GM23338 (cell line): ENCODE results near the gene ACOT2. TPM values are rescaled to one million over a fixed set of nuclear protein-coding genes. Genes with fewer than 3 reads are reported as not detected.

Experiments
- ATAC-seq: fragments of 200-7000 bp; cut with Tn5 transposase; 3 replicates; pipeline ENCODE4 v1.9.1; 2020
- DNase-seq: peaks from one replicate; pipeline ENCODE4 v3.0.0-alpha.2; 2015; ENCODE audit warnings: low spot score
- H2AFZ ChIP-seq: fragments of 200-600 bp; sonication (generic); 2 replicates; pipeline ENCODE4 v1.8.0; 2016; ENCODE audit warnings: antibody characterized with exemption, mild to moderate bottlenecking, moderate library complexity
- H3F3A ChIP-seq: fragments of 200-600 bp; sonication (generic); replicated peaks from 2 replicates; pipeline ENCODE4 v1.8.0; 2017; ENCODE audit warnings: antibody characterized with exemption, mixed run types, low read depth
- H3K27ac ChIP-seq: fragments of 200-600 bp; sonication (generic); 2 replicates; pipeline ENCODE4 v1.6.1; 2016; ENCODE audit warnings: low read depth
- H3K27me3 ChIP-seq: fragments of 200-600 bp; sonication (generic); 2 replicates; pipeline ENCODE4 v1.8.0; 2016; ENCODE audit warnings: mild to moderate bottlenecking, mixed run types, moderate library complexity; ENCODE audit not compliant: insufficient read depth
- H3K36me3 ChIP-seq: fragments of 200-600 bp; sonication (generic); 2 replicates; pipeline ENCODE4 v1.8.0; 2016; ENCODE audit warnings: mild to moderate bottlenecking; ENCODE audit not compliant: insufficient read depth
- H3K4me1 ChIP-seq: fragments of 200-600 bp; sonication (generic); 2 replicates; pipeline ENCODE4 v1.8.0; 2016; ENCODE audit warnings: mild to moderate bottlenecking, moderate library complexity; ENCODE audit not compliant: insufficient read depth
- H3K4me2 ChIP-seq: fragments of 200-600 bp; sonication (generic); 2 replicates; pipeline ENCODE4 v1.7.1; 2017; ENCODE audit warnings: mixed run types
- H3K4me3 ChIP-seq: fragments of 200-600 bp; sonication (generic); 2 replicates; pipeline ENCODE4 v1.6.1; 2016; ENCODE audit warnings: mixed run types
- H3K79me2 ChIP-seq: fragments of 200-600 bp; sonication (generic); replicated peaks from 2 replicates; pipeline ENCODE4 v1.8.0; 2017; ENCODE audit warnings: mild to moderate bottlenecking; ENCODE audit not compliant: insufficient read depth
- H3K9me2 ChIP-seq: fragments of 200-600 bp; sonication (generic); 2 replicates; pipeline ENCODE4 v1.8.0; 2017; ENCODE audit not compliant: insufficient read depth
- H4K20me1 ChIP-seq: fragments of 200-600 bp; sonication (generic); replicated peaks from 2 replicates; pipeline ENCODE4 v1.8.0; 2017; ENCODE audit warnings: mild to moderate bottlenecking; ENCODE audit not compliant: insufficient read depth
- H3K27ac Mint-ChIP-seq: 2 replicates; pipeline ENCODE4 v1.8.0; 2020; ENCODE audit warnings: inconsistent platforms, mild to moderate bottlenecking, moderate library complexity, mixed read lengths
- H3K27me3 Mint-ChIP-seq: 3 replicates; pipeline ENCODE4 v1.8.0; 2022; ENCODE audit warnings: low read depth, mild to moderate bottlenecking, moderate library complexity, mixed read lengths, inconsistent platforms; ENCODE audit not compliant: insufficient read depth, poor library complexity
- H3K36me3 Mint-ChIP-seq: 3 replicates; pipeline ENCODE4 v1.8.0; 2021; ENCODE audit warnings: low read depth, mild to moderate bottlenecking, inconsistent platforms, moderate library complexity, mixed read lengths
- H3K4me1 Mint-ChIP-seq: 3 replicates; pipeline ENCODE4 v1.8.0; 2020; ENCODE audit warnings: mild to moderate bottlenecking, inconsistent platforms, mixed read lengths
- H3K4me3 Mint-ChIP-seq: 3 replicates; pipeline ENCODE4 v1.8.0; 2021; ENCODE audit warnings: moderate library complexity, mild to moderate bottlenecking, inconsistent platforms, mixed read lengths
- H3K9me3 Mint-ChIP-seq: 3 replicates; pipeline ENCODE4 v1.8.0; 2020; ENCODE audit warnings: moderate library complexity, mild to moderate bottlenecking, inconsistent platforms, mixed read lengths
- CREB1 ChIP-seq: fragments of 250-450 bp; sonication (Bioruptor Pico); IDR thresholded peaks from 2 replicates; pipeline ENCODE4 v1.5.0; 2020; ENCODE audit warnings: low read depth, mild to moderate bottlenecking, moderate library complexity
- ZNF114 ChIP-seq: fragments of 250-450 bp; sonication (Bioruptor Pico); IDR thresholded peaks from 2 replicates; pipeline ENCODE4 v1.5.0; 2020; ENCODE audit warnings: mild to moderate bottlenecking, moderate library complexity
- ZNF462 ChIP-seq: fragments of 250-450 bp; sonication (Bioruptor Pico); IDR thresholded peaks from 2 replicates; pipeline ENCODE4 v1.5.0; 2020; ENCODE audit warnings: mild to moderate bottlenecking, moderate library complexity
- polyA plus RNA-seq: library from polyadenylated mRNA; unstranded; fragments of >200 nt; fragmentation: Nextera tagmentation; extraction: Ambion mirVana; gene quantifications from 2 replicates; pipeline ENCODE4 v1.2.1, GENCODE V29; 2016
- total RNA-seq: library from RNA; depleted of rRNA; stranded (reverse); fragments of >200 nt; shearing (Covaris generic); gene quantifications from 2 replicates; pipeline ENCODE4 v1.2.3, GENCODE V29; 2014

ACOT2 gene
- total and polyA plus RNA-seq, 2 experiments from 2014 or later: 9.6 to 10.7 TPM

DNA sequence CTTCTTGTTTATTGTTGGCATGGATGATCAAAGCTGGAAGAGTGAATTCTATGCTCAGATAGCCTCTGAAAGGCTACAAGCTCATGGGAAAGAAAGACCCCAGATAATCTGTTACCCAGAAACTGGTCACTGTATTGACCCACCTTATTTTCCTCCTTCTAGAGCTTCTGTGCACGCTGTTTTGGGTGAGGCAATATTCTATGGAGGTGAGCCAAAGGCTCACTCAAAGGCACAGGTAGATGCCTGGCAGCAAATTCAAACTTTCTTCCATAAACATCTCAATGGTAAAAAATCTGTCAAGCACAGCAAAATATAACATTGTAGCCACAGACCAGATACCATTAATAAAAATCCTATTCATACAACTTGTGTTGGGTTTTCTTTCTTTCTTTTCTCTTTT is 50.5 kb downstream of the ACOT2 start (continued):
- no peak for TF ChIP-seq ZNF462 (CRISPR knock-in tag)

DNA sequence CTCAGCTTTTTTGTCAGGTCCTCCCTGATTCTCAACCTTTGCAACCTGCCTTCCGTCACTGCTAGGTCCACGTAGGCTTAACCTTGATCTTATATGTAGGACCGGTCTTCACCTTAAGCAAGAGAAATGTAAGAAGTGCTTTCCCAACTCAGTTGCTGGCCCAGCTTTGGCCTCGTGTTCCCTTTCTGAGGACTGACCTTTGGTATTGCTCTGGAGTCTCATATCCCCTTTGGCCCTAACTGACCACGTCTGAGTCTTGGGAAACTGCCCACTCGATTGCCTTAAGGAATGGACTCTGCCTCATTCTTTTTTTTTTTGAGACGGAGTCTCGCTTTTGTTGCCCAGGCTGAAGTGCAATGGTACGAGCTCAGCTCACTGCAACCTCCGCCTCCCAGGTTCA is 51.3 kb downstream of the ACOT2 start:
- Histone ChIP-seq H3K27ac (no peak overlapping the region), H3K36me3 (no peaks in the 10 kb centered on the region), H3K4me2 (no peak overlapping the region), H3F3A (no peaks in the 10 kb centered on the region), H3K4me3 (no peak overlapping the region), H4K20me1 (no peaks in the 10 kb centered on the region), H3K4me1 (peaks cover 7% of the 10 kb centered on the region; the same call in 1 of the 2 replicates), H3K9me2 (no peaks in the 10 kb centered on the region), H3K27me3 (no peaks in the 10 kb centered on the region), H3K79me2 (no peaks in the 10 kb centered on the region), H2AFZ (no peak overlapping the region)
- Mint-ChIP-seq H3K4me1 (peaks cover 7% of the 10 kb centered on the region), H3K27me3 (peaks cover 3% of the 10 kb centered on the region), H3K36me3 (peaks cover 9% of the 10 kb centered on the region; the same call in 2 of the 3 replicates), H3K4me3 (no peak overlapping the region), H3K27ac (no peak overlapping the region), H3K9me3 (peaks cover 4% of the 10 kb centered on the region; the same call in 1 of the 3 replicates)
- no peak for TF ChIP-seq ZNF114
- no peak for DNase-seq
- ATAC-seq: no peak

GRCh38 chr14:73623504-73624054 is 54.6 kb downstream of the ACOT2 start:
- Histone ChIP-seq H3K36me3 (no peaks in the 10 kb centered on the region), H3K4me2 (no peak overlapping the region), H3K27ac (peak overlapping the region; percentile 76; the same call in 1 of the 2 replicates), H3K4me3 (no peak overlapping the region), H3K27me3 (no peaks in the 10 kb centered on the region), H3F3A (no peaks in the 10 kb centered on the region), H3K4me1 (no peaks in the 10 kb centered on the region), H3K79me2 (no peaks in the 10 kb centered on the region), H2AFZ (no peak overlapping the region), H3K9me2 (no peaks in the 10 kb centered on the region), H4K20me1 (no peaks in the 10 kb centered on the region)
- Mint-ChIP-seq H3K27me3 (no peaks in the 10 kb centered on the region), H3K4me3 (no peak overlapping the region), H3K9me3 (peaks cover 4% of the 10 kb centered on the region; the same call in 1 of the 3 replicates), H3K27ac (no peak overlapping the region), H3K36me3 (peaks cover 9% of the 10 kb centered on the region; the same call in 2 of the 3 replicates), H3K4me1 (no peaks in the 10 kb centered on the region; the same call in 2 of the 3 replicates)
- peak; percentile 32; the same call in 1 of the 3 replicates for ATAC-seq
- peak; percentile 72 for DNase-seq
- TF ChIP-seq ZNF462 (CRISPR knock-in tag) (no peak), CREB1 (CRISPR knock-in tag) (no peak)
